Nephron (organoid): ENCODE data around the gene IL17RD.

Experiments used
- H3K27ac Mint-ChIP-seq, 3 experiments: 2 replicates each; pipeline ENCODE4 v1.8.0; 2020; ENCODE audit warnings: mixed read lengths in 3 of 3, mild to moderate bottlenecking in 2 of 3, moderate library complexity in 1 of 3
- H3K27me3 Mint-ChIP-seq: 2 replicates; pipeline ENCODE4 v1.8.0; 2021; ENCODE audit warnings: low read depth, mild to moderate bottlenecking, moderate library complexity, mixed read lengths
- H3K36me3 Mint-ChIP-seq: 2 replicates; pipeline ENCODE4 v1.8.0; 2020; ENCODE audit warnings: low read depth, mixed read lengths
- H3K4me1 Mint-ChIP-seq: 2 replicates; pipeline ENCODE4 v1.8.0; 2020; ENCODE audit warnings: mixed read lengths
- H3K4me3 Mint-ChIP-seq, 3 experiments: 2 replicates each; pipeline ENCODE4 v1.8.0; 2020; ENCODE audit warnings: mild to moderate bottlenecking in 3 of 3, mixed read lengths in 3 of 3, moderate library complexity in 2 of 3
- H3K9me3 Mint-ChIP-seq: 2 replicates; pipeline ENCODE4 v1.8.0; 2020; ENCODE audit warnings: mixed read lengths
- TF ChIP-seq, protein P1 (sequence below), 3 experiments: fragments of 200-600 bp; sonication (generic); IDR thresholded peaks; one replicate each; pipeline ENCODE4 v1.5.0; 2021; ENCODE audit warnings: antibody characterized with exemption in 3 of 3; ENCODE audit not compliant: unreplicated experiment in 3 of 3

Gene IL17RD

DNA sequence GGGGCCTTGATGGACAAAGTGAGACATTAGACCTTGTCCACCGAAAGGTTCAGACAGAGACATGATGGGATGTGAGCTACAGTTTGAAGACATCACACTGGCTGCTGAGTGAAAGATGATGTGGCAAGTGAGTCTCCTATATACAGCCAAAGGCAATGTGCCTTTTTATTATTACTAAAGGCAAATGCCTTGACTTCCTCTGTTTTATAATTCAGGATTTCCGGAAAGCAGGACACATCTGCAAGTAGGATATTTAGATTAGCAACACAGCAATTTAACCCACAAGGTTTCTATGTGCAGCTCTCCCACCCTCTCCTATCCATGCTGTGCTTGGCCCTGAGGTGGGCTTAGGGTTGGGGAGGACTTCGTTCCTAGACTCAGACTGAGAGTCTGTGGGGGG lies 84.0 kb downstream of the IL17RD start:
- H3K9me3 Mint-ChIP-seq: no peaks in the 10 kb centered on the region
- H3K4me3 Mint-ChIP-seq: peak overlapping the region in 1 of 3 experiments; percentile 34
- no peak overlapping the region for H3K27ac Mint-ChIP-seq
- TF ChIP-seq, protein P1, sequence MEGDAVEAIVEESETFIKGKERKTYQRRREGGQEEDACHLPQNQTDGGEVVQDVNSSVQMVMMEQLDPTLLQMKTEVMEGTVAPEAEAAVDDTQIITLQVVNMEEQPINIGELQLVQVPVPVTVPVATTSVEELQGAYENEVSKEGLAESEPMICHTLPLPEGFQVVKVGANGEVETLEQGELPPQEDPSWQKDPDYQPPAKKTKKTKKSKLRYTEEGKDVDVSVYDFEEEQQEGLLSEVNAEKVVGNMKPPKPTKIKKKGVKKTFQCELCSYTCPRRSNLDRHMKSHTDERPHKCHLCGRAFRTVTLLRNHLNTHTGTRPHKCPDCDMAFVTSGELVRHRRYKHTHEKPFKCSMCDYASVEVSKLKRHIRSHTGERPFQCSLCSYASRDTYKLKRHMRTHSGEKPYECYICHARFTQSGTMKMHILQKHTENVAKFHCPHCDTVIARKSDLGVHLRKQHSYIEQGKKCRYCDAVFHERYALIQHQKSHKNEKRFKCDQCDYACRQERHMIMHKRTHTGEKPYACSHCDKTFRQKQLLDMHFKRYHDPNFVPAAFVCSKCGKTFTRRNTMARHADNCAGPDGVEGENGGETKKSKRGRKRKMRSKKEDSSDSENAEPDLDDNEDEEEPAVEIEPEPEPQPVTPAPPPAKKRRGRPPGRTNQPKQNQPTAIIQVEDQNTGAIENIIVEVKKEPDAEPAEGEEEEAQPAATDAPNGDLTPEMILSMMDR (IDR thresholded peaks at IDR 0.05; ENCODE audit: unreplicated experiment in 3 of 3): no peak
- H3K27me3 Mint-ChIP-seq: no peaks in the 10 kb centered on the region
- peaks cover 9% of the 10 kb centered on the region for H3K36me3 Mint-ChIP-seq
- H3K4me1 Mint-ChIP-seq: peaks cover 37% of the 10 kb centered on the region

DNA sequence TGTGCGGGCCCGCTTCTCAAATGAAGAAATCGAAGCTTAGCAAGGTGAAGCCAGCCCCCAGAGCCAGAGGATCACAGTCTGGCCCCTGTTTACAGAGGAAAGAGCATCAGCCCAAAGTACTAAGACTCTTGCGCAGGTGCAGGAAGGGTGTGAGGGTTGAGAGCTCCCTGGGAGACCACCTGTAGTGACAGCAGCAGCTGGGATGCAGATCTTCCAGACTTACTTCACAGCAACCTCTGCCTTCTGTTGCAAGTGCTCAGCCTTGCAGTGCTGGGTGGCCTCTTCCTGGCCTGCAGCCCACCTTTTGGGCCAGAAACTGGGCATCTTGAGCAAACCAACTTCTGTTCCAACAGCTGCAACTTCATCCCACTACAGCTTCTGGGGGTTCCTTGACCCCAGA lies 85.0 kb downstream of the IL17RD start:
- H3K4me3 Mint-ChIP-seq: peak overlapping the region; percentile 80 to 85 (median 81)
- TF ChIP-seq, protein P1 (IDR thresholded peaks at IDR 0.05; ENCODE audit: unreplicated experiment in 3 of 3): no peak
- peak overlapping the region in 2 of 3 experiments; percentile 13 to 77 for H3K27ac Mint-ChIP-seq
- no peaks in the 10 kb centered on the region for H3K27me3 Mint-ChIP-seq
- H3K36me3 Mint-ChIP-seq: peaks cover 9% of the 10 kb centered on the region
- H3K9me3 Mint-ChIP-seq: no peaks in the 10 kb centered on the region
- H3K4me1 Mint-ChIP-seq: peaks cover 37% of the 10 kb centered on the region

DNA sequence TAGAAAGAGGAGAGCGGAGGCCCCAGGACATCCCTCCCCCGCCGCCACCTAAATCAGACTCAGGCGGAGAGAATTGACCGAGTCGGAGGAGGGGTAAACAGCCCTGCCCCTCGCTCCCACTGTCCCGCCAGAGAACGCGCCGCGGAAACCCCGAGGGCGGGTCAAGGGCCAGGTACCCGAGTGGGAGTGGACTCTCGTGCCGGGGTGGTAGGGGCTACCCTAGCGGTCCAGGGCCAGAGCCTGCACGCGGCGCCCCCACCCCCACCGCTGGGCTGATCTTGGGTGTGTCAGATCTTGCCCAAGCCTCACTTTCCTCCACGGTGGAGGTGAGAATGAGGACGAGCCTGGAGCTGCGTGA lies 85.7 kb downstream of the IL17RD start:
- Mint-ChIP-seq H3K36me3 (peaks cover 5% of the 10 kb centered on the region), H3K27me3 (no peaks in the 10 kb centered on the region), H3K4me3 (peak overlapping the region; percentile 80 to 85 (median 81)), H3K4me1 (peaks cover 39% of the 10 kb centered on the region), H3K27ac (peak overlapping the region in 1 of 3 experiments; percentile 77), H3K9me3 (no peaks in the 10 kb centered on the region)
- TF ChIP-seq, protein P1 (IDR thresholded peaks at IDR 0.05; ENCODE audit: unreplicated experiment in 3 of 3): no peak

DNA sequence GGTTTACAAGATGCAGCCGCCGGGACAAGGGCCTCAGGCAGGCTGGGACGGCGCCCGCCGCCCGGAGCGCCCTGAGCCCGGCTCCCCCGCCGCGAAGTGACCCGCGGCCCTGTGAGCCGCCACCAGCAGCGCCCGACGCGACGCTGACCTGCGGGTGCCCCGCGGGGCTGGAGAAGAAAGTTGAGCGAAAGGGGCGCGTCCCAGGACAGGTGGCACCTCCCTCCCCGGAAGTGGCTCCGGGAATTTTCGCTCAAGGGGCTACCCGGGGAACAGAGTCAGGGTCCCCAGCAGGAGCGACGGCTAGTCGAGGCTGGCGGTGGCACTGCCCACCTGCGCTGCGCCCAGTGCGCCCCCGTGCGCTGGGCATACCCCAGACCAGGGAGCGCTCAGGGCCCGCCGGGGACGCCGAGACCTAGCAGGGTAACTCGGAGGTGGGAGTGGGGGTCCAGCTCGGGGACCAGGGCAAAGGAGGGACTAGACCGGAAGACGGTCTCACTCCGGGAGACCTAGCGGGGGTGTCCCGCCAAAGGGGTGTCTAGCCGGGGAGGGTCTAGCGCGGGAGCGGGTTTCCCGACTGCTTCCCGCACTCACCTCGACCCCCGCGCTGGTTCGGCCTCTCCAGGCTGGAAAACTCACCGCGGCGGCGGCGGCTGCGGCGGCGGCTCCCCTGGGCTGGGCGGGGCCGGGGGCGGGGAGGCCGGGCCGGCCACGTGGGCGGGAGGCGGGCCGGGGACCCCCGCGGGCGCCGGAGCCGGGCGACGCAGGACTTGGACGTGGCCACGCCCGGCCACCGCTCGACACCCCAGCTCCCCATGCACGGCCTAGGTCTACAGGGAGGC lies 86.3 kb downstream of the IL17RD start:
- peak overlapping the region in 1 of 3 experiments; percentile 72 for H3K27ac Mint-ChIP-seq
- H3K36me3 Mint-ChIP-seq: peaks cover 9% of the 10 kb centered on the region
- no peaks in the 10 kb centered on the region for H3K27me3 Mint-ChIP-seq
- TF ChIP-seq, protein P1 (IDR thresholded peaks at IDR 0.05; ENCODE audit: unreplicated experiment in 3 of 3): no peak
- H3K9me3 Mint-ChIP-seq: no peaks in the 10 kb centered on the region
- peaks cover 42% of the 10 kb centered on the region for H3K4me1 Mint-ChIP-seq
- H3K4me3 Mint-ChIP-seq: peak overlapping the region; percentile 80 to 88 (median 81)

DNA sequence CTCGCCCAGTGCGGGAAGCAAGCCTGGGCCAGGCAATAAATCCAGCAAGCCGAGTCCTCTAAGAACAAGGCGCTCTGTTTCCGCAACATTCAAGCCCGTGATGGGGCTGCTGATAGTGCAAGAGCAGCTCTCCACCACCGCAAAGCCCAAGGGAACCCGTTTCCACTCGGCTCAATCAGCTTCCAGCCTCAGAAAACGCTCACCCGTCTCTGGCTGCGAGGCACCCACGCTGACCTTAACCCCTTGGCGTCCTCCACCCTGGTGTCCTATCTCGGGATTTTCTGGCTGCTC lies 86.9 kb downstream of the IL17RD start:
- Mint-ChIP-seq H3K4me1 (peaks cover 42% of the 10 kb centered on the region), H3K27ac (peak overlapping the region; percentile 72 to 96 (median 89)), H3K27me3 (no peaks in the 10 kb centered on the region), H3K36me3 (peaks cover 10% of the 10 kb centered on the region), H3K9me3 (no peaks in the 10 kb centered on the region), H3K4me3 (peak overlapping the region; percentile 80 to 88 (median 81))
- TF ChIP-seq, protein P1 (IDR thresholded peaks at IDR 0.05; ENCODE audit: unreplicated experiment in 3 of 3): no peak
